HG03575 (cell line): Measurements from ENCODE around the gene PGRMC2.
"Not testable (repeated sequence)": the region's sequence is repeated elsewhere in the genome, so short reads cannot be mapped to it uniquely, and the experiment has no call there.

Experiments used
- ATAC-seq: cut with Tn5 transposase; IDR thresholded peaks from one replicate; pipeline ENCODE4 v1.9.1; 2021; ENCODE audit not compliant: unreplicated experiment, insufficient number of reproducible peaks, low FRiP score; ENCODE audit errors: extremely low read depth

Gene PGRMC2

GRCh38 chr4:128279624-128280225 lies 7.9 kb downstream of the PGRMC2 start:
- no peak for ATAC-seq

- ATAC-seq = no peak
Measured at GRCh38 chr4:128277856-128278255, 9.8 kb downstream of the PGRMC2 start.

- no peak for ATAC-seq
Measured at GRCh38 chr4:128275346-128275745, 12.3 kb downstream of the PGRMC2 start.

DNA sequence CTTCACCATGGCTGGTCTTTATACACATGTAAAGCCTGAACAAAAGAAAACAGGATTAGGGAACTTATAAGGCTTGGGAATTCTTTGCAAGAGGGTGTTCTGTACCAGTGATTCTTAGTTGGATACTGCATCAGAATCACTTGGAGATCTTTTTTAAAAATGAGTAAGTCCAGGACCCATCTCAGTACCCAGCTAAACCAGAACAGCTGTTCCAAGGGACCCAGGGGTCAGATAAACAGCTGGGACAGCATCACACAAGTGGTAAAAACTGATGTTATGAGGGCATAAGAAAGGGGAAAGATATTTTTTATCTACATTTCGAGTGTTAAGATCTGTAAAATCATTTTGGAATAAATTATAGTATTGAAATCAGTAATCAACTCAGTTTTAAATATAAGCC lies 16.1 kb downstream of the PGRMC2 start:
- ATAC-seq = no peak

- no peak for ATAC-seq
Measured at GRCh38 chr4:128268970-128269369, 18.6 kb downstream of the PGRMC2 start.

GRCh38 chr4:128267745-128268144 lies 19.9 kb downstream of the PGRMC2 start:
- no peak for ATAC-seq

DNA sequence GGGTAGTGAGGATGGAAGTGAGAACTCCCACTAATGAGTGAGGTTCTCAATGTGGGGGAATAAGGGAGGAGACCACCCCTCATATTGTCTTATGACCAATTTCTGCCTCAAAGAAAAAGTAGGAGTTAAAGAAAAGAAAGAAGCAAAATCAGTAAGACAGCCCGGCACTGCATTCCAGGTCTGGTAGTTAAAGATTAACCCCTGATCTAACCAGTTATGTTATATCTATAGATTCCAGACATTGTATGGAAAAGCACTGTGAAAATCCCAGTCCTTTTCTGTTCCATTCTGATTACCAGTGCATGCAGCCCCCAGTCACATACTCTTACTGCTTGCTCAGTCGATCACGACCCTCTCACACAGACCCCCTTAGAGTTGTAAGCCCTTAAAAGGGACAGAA lies 20.4 kb downstream of the PGRMC2 start:
- ATAC-seq = not testable (repeated sequence)

- not testable (repeated sequence) for ATAC-seq
Measured at GRCh38 chr4:128265550-128265949, 22.1 kb downstream of the PGRMC2 start.

DNA sequence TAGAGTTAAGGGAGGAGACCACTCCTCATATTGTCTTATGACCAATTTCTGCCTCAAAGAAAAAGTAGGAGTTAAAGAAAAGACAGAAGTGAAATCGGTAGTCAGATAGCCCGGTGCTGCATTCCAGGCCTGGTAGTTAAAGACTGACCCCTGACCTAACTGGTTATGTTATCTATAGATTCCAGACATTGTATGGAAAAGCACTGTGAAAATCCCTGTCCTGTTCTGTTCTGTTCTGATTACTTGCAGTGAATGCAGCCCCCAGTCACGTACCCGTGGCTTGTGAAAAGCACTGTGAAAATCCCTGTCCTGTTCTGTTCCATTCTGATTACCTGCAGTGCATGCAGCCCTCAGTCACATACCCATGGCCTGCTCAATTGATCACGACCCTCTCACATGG lies 27.7 kb downstream of the PGRMC2 start:
- not testable (repeated sequence) for ATAC-seq

DNA sequence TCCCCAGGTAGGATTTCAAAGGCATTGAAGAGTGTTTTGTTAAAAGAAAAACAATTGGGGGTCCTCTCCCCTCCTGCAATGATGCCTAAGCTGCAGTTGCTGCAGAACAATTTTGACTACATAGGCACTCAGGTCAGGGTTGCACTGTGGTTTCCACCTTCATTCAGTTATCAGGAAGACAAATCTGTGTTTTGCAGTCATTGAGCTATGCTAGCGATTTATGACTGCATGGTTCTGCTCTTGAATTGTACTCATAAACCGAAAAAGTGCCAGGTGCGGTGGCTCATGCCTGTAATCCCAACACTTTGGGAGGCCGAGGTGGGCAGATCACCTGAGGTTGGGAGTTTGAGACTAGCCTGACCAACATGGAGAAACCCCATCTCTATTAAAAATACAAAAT lies 29.4 kb downstream of the PGRMC2 start:
- ATAC-seq = not testable (repeated sequence)

DNA sequence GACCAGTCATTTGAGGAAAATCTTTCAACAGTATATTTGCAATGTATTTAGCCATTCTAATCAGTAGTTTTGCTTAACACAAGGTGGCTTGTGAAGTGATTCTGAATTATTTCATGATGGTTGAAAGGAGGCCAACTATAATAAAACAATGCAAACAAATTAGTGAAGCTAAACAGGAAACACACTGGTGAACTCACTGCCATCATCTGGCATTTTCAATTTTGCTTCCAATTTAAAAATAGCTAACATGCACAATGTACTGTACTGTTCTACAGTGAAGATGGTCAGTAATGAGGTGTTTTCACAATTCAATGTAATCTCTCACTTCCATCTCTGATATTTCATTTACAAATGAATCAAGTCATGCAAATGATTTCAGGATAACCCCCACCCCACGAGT lies 31.1 kb downstream of the PGRMC2 start:
- ATAC-seq = no peak

DNA sequence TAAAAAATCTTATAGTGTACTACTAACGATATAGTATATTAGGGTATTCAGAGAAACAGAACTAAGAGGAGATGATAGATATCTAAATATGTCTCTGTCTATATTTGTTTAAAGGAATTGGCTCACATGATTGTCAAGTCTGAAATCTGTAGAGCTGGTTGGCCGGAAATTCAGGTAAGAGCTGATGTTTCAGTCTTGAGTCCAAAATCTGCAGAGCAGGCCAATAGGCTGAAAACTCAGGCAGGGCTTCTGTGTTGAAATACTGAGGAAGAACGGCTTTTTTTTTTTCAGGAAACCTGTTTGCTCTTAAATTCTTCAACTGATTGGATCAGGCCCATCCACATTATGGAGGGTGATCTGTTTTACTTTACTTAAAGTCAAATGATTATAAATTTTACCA lies 31.7 kb downstream of the PGRMC2 start:
- ATAC-seq = no peak

DNA sequence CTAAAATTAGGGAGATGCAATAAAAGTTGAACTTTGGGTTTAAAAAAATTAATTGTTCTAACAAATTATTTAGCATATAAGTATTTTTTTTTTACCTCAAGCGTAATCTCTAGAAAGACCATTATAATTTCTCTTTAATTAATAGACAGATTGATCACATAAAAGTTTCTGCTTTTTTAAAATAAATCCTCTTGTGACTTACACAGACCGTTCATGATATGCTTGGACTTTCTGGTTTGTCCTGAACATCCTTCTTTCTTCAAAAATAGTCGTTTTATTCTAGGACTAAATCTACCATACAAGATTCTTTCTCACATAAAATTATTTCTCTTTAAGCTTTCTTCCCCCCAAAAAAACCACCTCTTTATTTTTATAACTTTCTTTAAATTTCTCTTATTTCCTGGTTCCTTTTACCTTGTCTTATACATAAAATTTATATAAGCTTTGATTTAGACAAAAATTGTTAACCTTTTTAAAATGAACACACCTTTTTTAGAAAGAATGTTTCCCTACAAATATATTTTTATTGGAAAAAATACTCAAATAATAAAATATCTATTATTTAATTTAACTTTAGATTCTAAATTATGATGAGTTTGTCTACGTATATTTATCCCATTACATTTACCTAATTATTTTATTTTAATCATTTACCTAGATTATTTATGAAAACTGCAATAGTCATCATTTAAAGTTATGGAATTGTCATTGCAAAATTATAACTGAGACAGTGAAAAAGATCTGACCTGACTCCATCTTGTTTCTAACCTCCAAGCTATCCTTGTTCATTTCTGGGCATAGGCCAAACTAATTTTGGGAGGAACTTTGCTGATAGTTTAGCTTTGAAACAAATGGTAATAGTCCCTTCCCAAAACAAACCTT lies 37.6 kb downstream of the PGRMC2 start:
- ATAC-seq = no peak

DNA sequence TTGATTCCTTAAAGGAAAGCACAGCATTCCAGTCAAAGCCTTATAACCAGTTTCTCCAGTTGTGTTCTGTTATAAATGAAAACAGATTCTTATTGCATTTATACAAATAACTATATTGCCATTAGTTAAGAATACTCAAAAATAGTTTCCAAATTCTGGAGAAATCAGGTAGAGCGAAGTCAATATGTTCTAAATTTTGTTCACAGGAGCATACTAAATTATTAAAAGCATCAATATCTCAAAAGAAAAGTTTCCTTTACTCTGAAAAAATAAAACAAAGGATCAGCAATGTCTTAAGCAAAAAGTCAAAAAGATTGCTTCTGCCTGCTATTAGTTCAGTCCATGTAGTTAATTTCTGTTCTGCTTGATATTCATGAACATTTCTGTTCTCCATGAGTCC lies 39.7 kb downstream of the PGRMC2 start:
- no peak for ATAC-seq

- ATAC-seq = not testable (repeated sequence)
Measured at GRCh38 chr4:128245391-128245790, 42.2 kb downstream of the PGRMC2 start.

DNA sequence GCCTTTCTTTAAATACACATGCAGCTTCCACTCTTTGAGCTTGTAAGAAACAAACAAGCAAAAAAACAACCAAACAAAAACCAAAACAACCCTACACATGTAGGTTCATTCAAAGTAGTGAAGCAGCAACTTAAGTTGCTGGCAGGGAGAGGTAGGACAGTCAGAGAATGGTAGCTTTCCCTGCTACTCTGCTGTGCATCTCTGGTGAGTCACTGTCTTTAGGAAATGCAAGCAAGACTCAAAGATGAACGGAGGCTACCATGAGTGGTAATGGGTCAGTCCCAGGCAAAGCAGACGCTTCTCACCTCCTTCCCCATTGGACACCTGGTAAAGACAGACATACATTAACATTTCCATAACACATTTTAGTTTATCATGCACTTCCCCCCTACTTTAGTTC lies 43.2 kb downstream of the PGRMC2 start:
- no peak for ATAC-seq

- no peak for ATAC-seq
Measured at GRCh38 chr4:128242601-128243000, 45.0 kb downstream of the PGRMC2 start.

DNA sequence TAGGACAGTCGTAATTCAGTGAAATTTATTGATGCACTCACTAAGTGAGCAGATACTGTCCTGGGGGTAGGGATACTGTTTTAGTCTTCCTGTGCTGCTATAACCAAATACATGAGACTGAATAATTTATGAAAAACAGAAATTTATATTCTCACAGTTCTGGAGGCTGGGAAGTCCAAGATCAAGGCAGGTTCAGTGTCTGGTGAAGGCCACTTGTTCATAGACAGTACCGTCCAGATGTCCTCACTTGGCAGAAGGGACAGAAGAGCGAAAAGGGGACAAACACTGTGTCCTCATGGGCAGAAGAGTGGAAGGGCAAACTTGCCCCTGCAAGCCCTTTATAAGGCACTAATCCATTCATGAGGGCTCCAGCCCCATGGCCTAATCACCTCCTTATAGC lies 45.6 kb downstream of the PGRMC2 start:
- no peak for ATAC-seq

DNA sequence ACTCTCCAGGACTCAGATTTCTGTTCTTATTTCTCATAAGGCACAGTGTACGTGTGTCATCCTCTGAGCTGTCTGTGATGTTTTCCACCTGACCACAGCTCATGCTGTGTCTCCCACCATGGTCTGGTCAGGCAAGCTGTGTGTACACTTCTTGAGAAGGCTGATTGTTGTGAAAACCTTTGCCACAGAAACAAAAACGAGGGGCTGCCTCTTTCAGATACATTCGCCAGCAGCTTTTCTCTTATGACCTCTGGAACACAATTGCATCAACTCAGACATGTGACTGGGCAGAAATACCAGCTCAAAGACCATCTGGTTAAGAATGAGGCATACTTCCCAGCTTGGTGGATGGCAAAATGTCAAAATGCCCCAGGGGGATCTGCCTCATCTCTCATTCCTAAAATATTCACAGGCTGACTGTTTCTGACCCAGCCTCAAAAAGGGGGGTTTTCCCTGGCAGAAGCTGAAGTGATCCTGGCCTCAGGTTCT lies 46.1 kb downstream of the PGRMC2 start:
- no peak for ATAC-seq

- ATAC-seq = no peak
Measured at GRCh38 chr4:128241019-128241418, 46.6 kb downstream of the PGRMC2 start.
